ENCODE data around the gene POFUT1. TPM values are rescaled to one million over a fixed set of nuclear protein-coding genes. Genes with fewer than 3 reads are reported as not detected.
A peak's percentile ranks its signal among the peaks of the same experiment; 100 is the strongest.
"Not testable (repeated sequence)": the region's sequence is repeated elsewhere in the genome, so short reads cannot be mapped to it uniquely, and the experiment has no call there.

The POFUT1 gene
- total RNA-seq, 1 donor from 2014 or later = 67.4 TPM

DNA sequence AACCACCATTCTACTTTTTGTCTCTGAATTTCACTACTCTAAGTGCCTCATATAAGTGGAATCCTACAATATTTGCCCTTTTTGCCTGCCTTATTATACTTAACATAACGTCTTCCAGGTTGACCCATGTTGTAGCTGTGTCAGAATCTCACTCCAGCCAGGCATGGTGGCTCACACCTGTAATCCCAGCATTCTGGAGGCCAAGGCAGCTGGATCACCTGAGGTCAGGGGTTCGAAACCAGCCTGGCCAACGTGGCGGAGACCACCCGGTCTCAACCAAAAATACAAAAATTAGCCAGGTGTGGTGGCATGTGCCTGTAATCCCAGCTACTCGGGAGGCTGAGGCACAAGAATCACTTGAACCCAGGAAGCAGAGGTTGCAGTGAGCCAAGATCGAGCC lies 30.0 kb upstream of the POFUT1 start:
- DNase-seq (ENCODE audit: low spot score); H3K9me3 Mint-ChIP-seq; H3K27ac Mint-ChIP-seq; H3K4me1 Mint-ChIP-seq (ENCODE audit: low read depth); H3K27me3 Mint-ChIP-seq (ENCODE audit: low read depth); H3K36me3 Mint-ChIP-seq (ENCODE audit: low read depth); H3K4me3 Mint-ChIP-seq (ENCODE audit: low read depth); intact Hi-C loops (cut with micrococcal nuclease): not testable (repeated sequence)

DNA sequence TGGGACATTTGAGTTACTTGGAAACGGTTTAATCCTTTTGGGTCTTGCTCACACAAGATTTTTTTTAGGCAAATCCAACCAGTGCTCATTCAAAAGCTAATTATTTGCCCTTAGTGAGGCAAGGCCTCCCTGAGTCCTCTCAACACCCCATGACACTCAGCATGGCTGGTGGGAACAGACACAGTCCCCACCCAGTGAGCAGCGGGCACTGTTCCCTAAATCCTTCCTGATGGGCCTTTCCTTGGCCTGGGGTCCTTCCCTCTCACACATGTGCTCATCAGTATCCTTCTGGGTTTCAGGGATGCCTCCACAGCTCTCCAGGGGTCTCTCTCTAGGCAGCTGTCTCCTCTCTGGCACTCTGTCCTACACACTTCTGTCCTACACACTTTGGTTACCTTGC lies 28.2 kb upstream of the POFUT1 start:
- Mint-ChIP-seq H3K36me3 (ENCODE audit: low read depth) (no peaks in the 10 kb centered on the region), H3K9me3 (no peaks in the 10 kb centered on the region), H3K27me3 (ENCODE audit: low read depth) (no peaks in the 10 kb centered on the region), H3K4me1 (ENCODE audit: low read depth) (peaks cover 1% of the 10 kb centered on the region), H3K27ac (no peak overlapping the region), H3K4me3 (ENCODE audit: low read depth) (no peak overlapping the region)
- intact Hi-C loops (cut with micrococcal nuclease) = no loop called here
- no peak for DNase-seq (ENCODE audit: low spot score)

DNA sequence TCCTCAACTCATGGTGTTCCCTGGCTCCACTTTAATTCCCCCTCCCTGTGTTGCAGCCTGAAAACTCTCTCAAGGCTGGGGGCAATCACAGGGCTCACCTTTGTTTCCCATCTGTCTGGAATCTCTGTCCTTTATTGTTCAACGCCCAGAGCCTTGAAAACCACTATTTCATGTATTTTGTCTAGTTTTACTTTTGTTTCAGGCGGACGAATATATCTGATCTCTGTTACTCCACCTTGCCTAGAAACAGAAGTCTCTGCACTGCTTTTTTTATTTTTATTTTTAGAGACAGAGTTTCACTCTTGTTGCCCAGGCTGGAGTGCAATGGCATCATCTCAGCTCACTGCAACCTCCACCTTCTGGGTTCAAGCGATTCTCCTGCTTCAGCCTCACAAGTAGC lies 27.7 kb upstream of the POFUT1 start:
- Mint-ChIP-seq H3K4me1 (ENCODE audit: low read depth) (peaks cover 1% of the 10 kb centered on the region), H3K27me3 (ENCODE audit: low read depth) (no peaks in the 10 kb centered on the region), H3K4me3 (ENCODE audit: low read depth) (no peak overlapping the region), H3K9me3 (no peaks in the 10 kb centered on the region), H3K27ac (no peak overlapping the region), H3K36me3 (ENCODE audit: low read depth) (no peaks in the 10 kb centered on the region)
- intact Hi-C loops (cut with micrococcal nuclease) = no loop called here
- DNase-seq (ENCODE audit: low spot score) = no peak

DNA sequence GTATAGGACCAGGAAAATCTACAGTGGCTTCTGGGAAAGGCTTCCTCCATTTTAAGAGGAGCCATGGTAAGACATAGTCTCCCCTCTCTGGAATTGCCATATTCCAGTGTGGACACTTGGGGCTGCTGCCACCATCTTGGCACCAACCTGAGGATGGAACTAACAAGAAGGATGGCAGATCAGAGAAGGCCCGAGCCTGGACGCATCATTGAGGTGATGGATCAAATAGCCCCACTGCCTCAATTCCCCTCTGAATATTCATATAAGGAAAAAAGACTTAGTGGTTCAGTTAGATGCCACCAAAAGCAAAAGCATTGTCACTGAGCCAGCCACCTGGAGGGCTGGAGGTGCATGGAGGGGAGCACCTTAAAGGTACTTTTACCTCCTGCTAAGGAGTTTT lies 26.1 kb upstream of the POFUT1 start:
- no peak overlapping the region for H3K4me3 Mint-ChIP-seq (ENCODE audit: low read depth)
- no peak overlapping the region for H3K27ac Mint-ChIP-seq
- no peak for DNase-seq (ENCODE audit: low spot score)
- H3K36me3 Mint-ChIP-seq (ENCODE audit: low read depth) = no peaks in the 10 kb centered on the region
- peaks cover 1% of the 10 kb centered on the region for H3K4me1 Mint-ChIP-seq (ENCODE audit: low read depth)
- H3K9me3 Mint-ChIP-seq = no peaks in the 10 kb centered on the region
- no peaks in the 10 kb centered on the region for H3K27me3 Mint-ChIP-seq (ENCODE audit: low read depth)
- intact Hi-C loops (cut with micrococcal nuclease) = no loop called here

DNA sequence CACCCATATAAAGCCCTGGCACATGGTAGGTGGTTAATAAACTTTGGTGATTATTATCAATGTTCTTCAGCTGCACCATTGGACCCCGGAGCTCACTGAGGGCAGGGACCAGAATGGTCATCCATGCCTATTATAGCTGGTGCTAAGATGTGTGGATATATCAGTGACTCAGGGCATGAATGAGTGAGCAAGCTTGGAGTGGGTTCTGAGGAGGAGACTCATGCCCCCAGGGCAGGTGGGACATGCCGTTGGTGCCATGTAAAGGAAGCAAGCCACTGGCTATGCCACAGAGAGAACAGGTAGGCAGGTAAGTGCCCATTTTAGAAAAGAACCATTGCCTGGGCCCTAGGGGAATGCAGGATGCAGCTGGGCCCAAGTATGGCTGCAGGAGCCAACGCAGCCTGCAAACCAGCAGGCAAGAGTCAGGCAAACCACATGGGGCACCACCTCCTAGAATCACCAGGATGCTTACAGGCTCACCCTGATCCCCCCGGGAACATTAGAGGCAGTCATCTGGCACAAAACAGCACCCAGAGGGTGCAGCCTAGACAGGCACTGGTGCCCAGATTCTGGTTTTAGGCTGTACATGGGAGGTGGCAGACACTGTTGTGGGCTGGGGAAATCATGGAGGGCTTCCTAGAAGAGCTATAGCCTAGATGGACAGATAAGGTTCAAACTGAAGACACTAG lies 23.6 kb upstream of the POFUT1 start:
- H3K4me1 Mint-ChIP-seq (ENCODE audit: low read depth) = peaks cover 4% of the 10 kb centered on the region
- H3K4me3 Mint-ChIP-seq (ENCODE audit: low read depth) = no peak overlapping the region
- intact Hi-C loops (cut with micrococcal nuclease) = no loop called here
- H3K27ac Mint-ChIP-seq = no peak overlapping the region
- H3K9me3 Mint-ChIP-seq = no peaks in the 10 kb centered on the region
- H3K36me3 Mint-ChIP-seq (ENCODE audit: low read depth) = peaks cover 4% of the 10 kb centered on the region
- no peak for DNase-seq (ENCODE audit: low spot score)
- no peaks in the 10 kb centered on the region for H3K27me3 Mint-ChIP-seq (ENCODE audit: low read depth)

DNA sequence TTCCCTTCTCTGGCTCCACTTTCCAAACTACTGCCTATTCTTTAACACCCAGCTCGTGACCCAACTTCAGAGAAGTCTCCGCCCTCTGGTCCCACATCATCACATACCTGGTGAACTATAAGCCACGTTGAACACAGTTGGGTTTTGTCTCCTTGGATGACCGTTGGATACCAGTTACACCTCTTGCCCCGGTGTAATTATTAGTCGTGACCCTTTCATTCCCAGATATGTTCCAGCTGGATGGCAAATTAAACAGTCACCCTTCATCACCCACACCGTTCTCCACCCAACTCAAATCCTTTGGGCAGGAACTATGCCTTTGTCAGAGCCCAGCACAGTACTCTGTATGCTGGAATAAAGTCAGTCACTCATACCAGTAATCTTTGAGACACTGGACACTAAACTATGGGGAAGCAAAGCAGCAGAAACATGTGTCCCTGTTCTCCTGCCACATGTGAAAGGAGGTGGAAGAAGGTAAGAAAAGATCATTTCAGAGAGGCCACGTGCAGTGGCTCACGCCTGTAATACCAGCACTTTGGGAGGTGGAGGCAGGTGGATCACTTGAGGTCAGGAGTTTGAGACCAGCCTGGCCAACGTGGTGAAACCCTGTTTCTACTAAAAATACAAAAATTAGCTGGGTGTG lies 22.6 kb upstream of the POFUT1 start:
- Mint-ChIP-seq H3K9me3 (no peaks in the 10 kb centered on the region), H3K4me1 (ENCODE audit: low read depth) (peaks cover 4% of the 10 kb centered on the region), H3K36me3 (ENCODE audit: low read depth) (peaks cover 7% of the 10 kb centered on the region), H3K27me3 (ENCODE audit: low read depth) (no peaks in the 10 kb centered on the region), H3K4me3 (ENCODE audit: low read depth) (no peak overlapping the region), H3K27ac (no peak overlapping the region)
- intact Hi-C loops (cut with micrococcal nuclease) = no loop called here
- DNase-seq (ENCODE audit: low spot score) = no peak

DNA sequence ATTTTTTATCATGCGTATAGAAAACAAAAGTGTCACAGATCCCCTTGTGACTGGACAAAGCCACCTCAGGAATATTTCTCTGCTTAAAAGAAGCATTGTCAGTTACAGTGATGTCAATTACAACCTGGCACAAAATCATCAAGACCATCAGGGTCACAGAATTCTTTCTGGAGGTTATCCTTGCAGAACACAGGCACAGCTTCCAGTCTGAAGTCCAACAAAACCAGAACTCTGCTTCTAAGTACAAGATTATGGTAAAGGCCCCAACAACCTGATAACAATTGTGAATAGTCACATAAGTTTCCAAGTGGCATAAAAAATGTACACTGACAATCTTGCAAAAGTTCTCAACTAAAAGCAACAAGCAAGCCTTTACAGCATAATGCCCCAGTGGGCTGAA lies 21.2 kb upstream of the POFUT1 start:
- DNase-seq (ENCODE audit: low spot score) = no peak
- Mint-ChIP-seq H3K9me3 (no peaks in the 10 kb centered on the region), H3K4me3 (ENCODE audit: low read depth) (no peak overlapping the region), H3K36me3 (ENCODE audit: low read depth) (peaks cover 16% of the 10 kb centered on the region), H3K27ac (no peak overlapping the region), H3K27me3 (ENCODE audit: low read depth) (no peaks in the 10 kb centered on the region), H3K4me1 (ENCODE audit: low read depth) (peaks cover 12% of the 10 kb centered on the region)
- intact Hi-C loops (cut with micrococcal nuclease) = no loop called here

DNA sequence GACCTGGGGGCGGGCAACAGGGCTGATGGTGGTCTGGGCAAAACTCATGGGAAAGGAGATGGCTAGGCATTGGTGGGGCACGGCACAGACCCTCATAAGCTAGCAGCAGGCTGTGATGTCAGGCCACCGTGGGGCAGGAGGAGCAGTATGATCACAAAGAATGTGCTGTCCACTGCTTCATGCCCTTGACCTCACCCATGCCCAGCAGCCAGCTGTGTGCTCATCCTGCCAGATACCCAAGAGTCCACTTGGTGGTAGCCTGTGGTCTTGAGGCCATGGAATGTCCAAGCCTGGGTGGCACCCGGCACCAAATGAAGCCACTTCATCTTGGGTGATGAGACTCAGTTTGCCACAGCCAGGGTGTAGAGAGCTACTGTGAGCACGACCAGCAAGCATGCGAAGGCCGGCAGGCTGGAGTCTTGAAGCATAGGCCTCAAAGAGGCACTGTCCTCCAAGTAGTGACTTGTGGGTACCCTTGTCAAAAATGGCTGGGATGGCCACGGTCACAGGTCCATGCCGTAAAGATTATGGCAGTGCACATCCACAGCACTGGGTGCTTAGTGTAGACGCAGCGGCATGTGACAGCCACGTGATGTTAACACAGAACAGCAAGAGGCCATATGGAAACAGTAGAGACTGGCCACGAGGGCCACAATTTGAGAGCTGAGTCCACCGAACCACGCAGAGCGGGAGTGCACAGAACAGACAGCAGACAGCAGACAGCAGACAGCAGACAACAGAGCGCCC lies 19.1 kb upstream of the POFUT1 start:
- Mint-ChIP-seq H3K27ac (no peak overlapping the region), H3K9me3 (no peaks in the 10 kb centered on the region), H3K4me1 (ENCODE audit: low read depth) (peaks cover 16% of the 10 kb centered on the region), H3K4me3 (ENCODE audit: low read depth) (peak overlapping the region; percentile 67), H3K27me3 (ENCODE audit: low read depth) (no peaks in the 10 kb centered on the region), H3K36me3 (ENCODE audit: low read depth) (peaks cover 34% of the 10 kb centered on the region)
- no peak for DNase-seq (ENCODE audit: low spot score)
- intact Hi-C loops (cut with micrococcal nuclease) = no loop called here

DNA sequence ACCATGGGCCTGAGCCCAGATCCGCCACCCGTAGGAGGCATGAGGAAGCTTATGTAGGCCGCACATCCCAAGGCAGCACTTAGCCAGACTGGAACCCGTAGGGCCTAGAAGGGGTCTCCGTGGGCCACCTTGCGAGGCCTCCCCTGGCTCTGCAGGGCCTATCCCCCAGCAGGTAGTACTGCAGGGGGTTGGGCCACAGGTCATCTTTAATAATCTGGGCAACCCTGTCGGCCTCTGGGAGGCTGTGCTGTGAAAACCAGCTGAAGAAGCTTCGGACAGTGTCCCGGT lies 18.6 kb upstream of the POFUT1 start:
- DNase-seq (ENCODE audit: low spot score) = no peak
- Mint-ChIP-seq H3K27me3 (ENCODE audit: low read depth) (no peaks in the 10 kb centered on the region), H3K9me3 (no peaks in the 10 kb centered on the region), H3K4me3 (ENCODE audit: low read depth) (no peak overlapping the region), H3K4me1 (ENCODE audit: low read depth) (peaks cover 18% of the 10 kb centered on the region), H3K36me3 (ENCODE audit: low read depth) (peaks cover 39% of the 10 kb centered on the region), H3K27ac (no peak overlapping the region)
- intact Hi-C loops (cut with micrococcal nuclease) = no loop called here

DNA sequence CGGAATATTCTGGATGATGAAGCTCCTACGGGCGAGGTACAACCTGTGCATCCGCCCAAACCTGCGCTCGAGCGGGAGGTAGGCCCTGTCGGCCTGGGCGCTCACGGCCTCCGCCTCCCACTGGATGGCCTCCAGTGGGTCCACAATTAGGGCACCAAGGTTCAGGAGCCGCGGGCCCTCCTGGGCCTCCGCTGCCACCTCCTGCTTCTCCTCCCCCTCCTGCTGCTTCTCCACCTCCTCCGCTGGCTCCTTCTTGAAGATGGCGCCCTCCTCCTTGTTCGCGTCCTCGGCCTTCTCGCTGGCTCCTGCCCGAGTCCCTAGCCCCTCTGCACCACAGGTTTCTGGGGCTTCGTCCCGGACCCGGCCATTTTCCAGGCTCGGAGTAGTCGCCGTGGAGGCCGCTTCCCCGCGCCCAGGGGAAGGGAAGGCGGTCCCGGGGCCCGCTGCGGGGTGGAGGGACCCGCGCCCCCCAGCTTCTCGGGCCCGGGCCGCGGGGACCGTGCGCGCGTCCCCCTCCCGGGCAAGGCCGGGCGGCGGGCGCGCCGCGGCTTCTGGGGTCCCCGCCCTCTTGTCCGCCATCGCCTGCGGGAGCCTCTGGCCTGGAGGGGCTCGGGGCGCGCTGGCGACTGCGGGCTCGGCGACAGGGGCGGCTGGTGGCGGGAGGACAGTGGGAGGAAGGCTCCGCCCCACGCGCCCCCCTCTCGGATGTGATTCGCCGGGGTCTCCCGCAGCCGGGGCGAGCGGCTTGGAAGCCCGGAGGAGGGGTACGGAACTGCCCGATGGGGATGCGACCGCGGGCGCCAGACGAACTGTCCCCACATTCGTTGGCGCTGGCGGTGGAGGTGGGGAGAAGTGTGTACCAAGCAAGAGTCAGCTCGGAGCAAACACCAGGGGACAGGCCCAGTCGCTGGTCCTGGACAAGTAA lies 17.7 kb upstream of the POFUT1 start:
- H3K27me3 Mint-ChIP-seq (ENCODE audit: low read depth) = no peaks in the 10 kb centered on the region
- intact Hi-C loops (cut with micrococcal nuclease) = no loop called here
- H3K27ac Mint-ChIP-seq = peak overlapping the region; percentile 14
- no peak for DNase-seq (ENCODE audit: low spot score)
- peaks cover 23% of the 10 kb centered on the region for H3K4me1 Mint-ChIP-seq (ENCODE audit: low read depth)
- H3K4me3 Mint-ChIP-seq (ENCODE audit: low read depth) = peak overlapping the region; percentile 71
- H3K36me3 Mint-ChIP-seq (ENCODE audit: low read depth) = peaks cover 45% of the 10 kb centered on the region
- H3K9me3 Mint-ChIP-seq = no peaks in the 10 kb centered on the region

DNA sequence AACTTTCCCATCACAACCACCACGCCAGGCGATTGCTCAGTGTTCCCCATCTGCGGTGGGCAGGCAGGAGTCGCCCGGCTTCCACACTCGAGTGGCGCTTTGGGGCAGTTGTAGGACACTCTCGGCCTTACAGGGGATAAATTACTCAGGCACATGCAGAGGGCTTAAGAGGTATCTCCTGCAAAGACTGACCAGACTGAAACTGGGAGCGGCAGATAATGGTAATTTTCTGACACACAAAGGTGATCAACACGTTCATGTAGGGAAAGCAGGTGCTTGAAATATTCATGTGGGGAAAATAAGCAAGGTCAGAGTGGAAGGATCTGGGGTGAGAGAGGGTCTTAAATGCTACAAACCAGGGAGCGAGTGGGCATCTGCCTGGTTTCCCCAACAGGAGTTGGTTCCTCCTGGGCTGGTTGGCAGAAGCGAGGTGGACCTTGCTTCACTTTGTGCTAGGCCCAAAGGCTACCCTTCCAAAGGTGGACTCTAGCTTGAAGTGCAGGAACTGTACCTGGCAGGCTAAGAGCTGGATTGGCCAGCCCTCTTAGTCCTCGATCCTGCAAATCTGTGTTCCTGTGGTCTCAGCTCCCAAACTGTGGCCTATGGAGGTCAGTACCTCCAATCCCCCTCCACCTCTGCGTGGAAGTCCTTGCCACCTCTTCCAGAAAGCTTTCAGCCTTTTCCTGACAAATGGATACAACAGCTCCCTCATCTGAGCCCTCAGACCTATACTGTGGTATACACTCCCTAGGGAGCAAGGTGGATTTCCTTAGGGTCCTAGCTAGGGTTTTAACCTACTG lies 16.9 kb upstream of the POFUT1 start:
- H3K4me3 Mint-ChIP-seq (ENCODE audit: low read depth) = peak overlapping the region; percentile 65
- no peaks in the 10 kb centered on the region for H3K27me3 Mint-ChIP-seq (ENCODE audit: low read depth)
- intact Hi-C loops (cut with micrococcal nuclease) = no loop called here
- H3K4me1 Mint-ChIP-seq (ENCODE audit: low read depth) = peaks cover 25% of the 10 kb centered on the region
- H3K27ac Mint-ChIP-seq = peak overlapping the region; percentile 27
- H3K9me3 Mint-ChIP-seq = no peaks in the 10 kb centered on the region
- DNase-seq (ENCODE audit: low spot score) = no peak
- peaks cover 54% of the 10 kb centered on the region for H3K36me3 Mint-ChIP-seq (ENCODE audit: low read depth)

DNA sequence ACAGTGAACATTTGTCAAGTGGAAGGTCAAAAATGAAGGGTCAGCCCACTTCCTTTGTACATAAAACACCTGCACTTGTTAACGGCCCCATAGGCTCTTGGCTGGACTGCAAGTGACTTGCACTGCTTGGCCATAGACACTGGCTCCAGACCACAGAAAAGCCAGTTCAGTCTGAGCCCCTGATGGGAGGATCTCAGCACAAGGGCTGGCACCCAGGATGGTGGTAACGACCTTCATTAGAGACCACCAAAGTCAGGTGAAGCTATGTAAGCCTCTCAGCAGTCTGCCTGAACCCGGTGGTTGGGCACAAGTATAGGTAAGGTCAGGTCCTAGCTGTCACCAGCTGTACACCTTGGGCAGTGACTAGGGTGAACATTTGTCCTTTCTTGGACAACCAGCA lies 16.3 kb upstream of the POFUT1 start:
- Mint-ChIP-seq H3K9me3 (no peaks in the 10 kb centered on the region), H3K27me3 (ENCODE audit: low read depth) (no peaks in the 10 kb centered on the region), H3K27ac (no peak overlapping the region), H3K36me3 (ENCODE audit: low read depth) (peaks cover 60% of the 10 kb centered on the region), H3K4me1 (ENCODE audit: low read depth) (peaks cover 25% of the 10 kb centered on the region), H3K4me3 (ENCODE audit: low read depth) (no peak overlapping the region)
- intact Hi-C loops (cut with micrococcal nuclease) = no loop called here
- no peak for DNase-seq (ENCODE audit: low spot score)
